Gastrocnemius medialis (tissue), 4 donors: ENCODE data around the gene COMMD7. TPM values are rescaled to one million over a fixed set of nuclear protein-coding genes. Genes with fewer than 3 reads are reported as not detected.

Experiments used
- ATAC-seq, 2 donors: fragments of 150-250 bp; one replicate each; pipeline ENCODE4 v1.9.1; 2016
- DNase-seq, 2 donors: peaks; one replicate each; pipeline ENCODE4 v3.0.0-alpha.2; 2019
- H3K27ac ChIP-seq, 4 donors: fragments of 200-600 bp; sonication (generic); 1 replicate in 1 of 4; 2 replicates in 3 of 4; pipeline ENCODE4 v1.5.1; 2016 to 2018; ENCODE audit warnings: mild to moderate bottlenecking in 2 of 4, moderate library complexity in 1 of 4
- H3K27me3 ChIP-seq, 3 donors: fragments of 200-600 bp; sonication (generic) in 2 of 3; 1 replicate in 1 of 3; 2 replicates in 2 of 3; pipeline versions ENCODE4 v1.5.1 to v1.6.0; 2016 to 2019; ENCODE audit warnings: mild to moderate bottlenecking in 1 of 3, moderate library complexity in 1 of 3
- H3K36me3 ChIP-seq, 2 donors: fragments of 200-600 bp; sonication (generic) in 1 of 2; one replicate each; pipeline ENCODE4 v1.5.1; 2017 to 2018
- H3K4me1 ChIP-seq, 2 donors: fragments of 200-600 bp; sonication (generic) in 1 of 2; one replicate each; pipeline ENCODE4 v1.5.1; 2016 to 2017; ENCODE audit warnings: mild to moderate bottlenecking in 2 of 2
- H3K4me3 ChIP-seq, 4 donors: fragments of 200-600 bp; sonication (generic) in 3 of 4; 1 replicate in 1 of 4; 2 replicates in 3 of 4; pipeline ENCODE4 v1.5.1; 2016 to 2019; ENCODE audit warnings: mild to moderate bottlenecking in 2 of 4
- H3K9me3 ChIP-seq, 3 donors: fragments of 200-600 bp; sonication (generic) in 2 of 3; 1 replicate in 1 of 3; 2 replicates in 2 of 3; pipeline ENCODE4 v1.5.1; 2016 to 2019
- POLR2A ChIP-seq, 2 donors: fragments of 450-650 bp; IDR thresholded peaks; one replicate each; pipeline ENCODE4 v1.6.1; 2017; ENCODE audit warnings: antibody characterized with exemption in 2 of 2, mild to moderate bottlenecking in 2 of 2, moderate library complexity in 2 of 2
- in situ Hi-C, 4 donors: fragments of 200-750 bp; cut with MboI; loops; one replicate each; pipeline versions ENCODE4 v1.15.0 to v1.8.0; 2017; ENCODE audit warnings: low sequenced_read_pairs in 4 of 4
- intact Hi-C: fragments of 100-400 bp; cut with DNase I; formaldehyde crosslinking; loops from one replicate; pipeline ENCODE4 v1.15.1; 2023; ENCODE audit warnings: low total_unique reads
- total RNA-seq, 4 donors: library from RNA; depleted of rRNA; stranded (reverse); fragments of >200 nt; gene quantifications; one replicate each; pipeline versions ENCODE4 v1.1.0 to v1.2.3, GENCODE V29; 2016
- TF ChIP-seq, protein P1 (sequence below), 5 experiments: fragments of 450-650 bp in 3 of 5; fragments of 200-600 bp in 2 of 5; sonication (generic) in 2 of 5; IDR thresholded peaks in 4 of 5; conservative IDR thresholded peaks in 1 of 5; 1 replicate in 4 of 5; 2 replicates in 1 of 5; pipeline ENCODE4 v1.5.1; 2016 to 2019; ENCODE audit warnings: antibody characterized with exemption in 5 of 5, mild to moderate bottlenecking in 3 of 5, moderate library complexity in 3 of 5

Gene COMMD7
- total RNA-seq, 4 donors from 2014 or later, result 12.2 to 22.6 (median 15.8) TPM

DNA sequence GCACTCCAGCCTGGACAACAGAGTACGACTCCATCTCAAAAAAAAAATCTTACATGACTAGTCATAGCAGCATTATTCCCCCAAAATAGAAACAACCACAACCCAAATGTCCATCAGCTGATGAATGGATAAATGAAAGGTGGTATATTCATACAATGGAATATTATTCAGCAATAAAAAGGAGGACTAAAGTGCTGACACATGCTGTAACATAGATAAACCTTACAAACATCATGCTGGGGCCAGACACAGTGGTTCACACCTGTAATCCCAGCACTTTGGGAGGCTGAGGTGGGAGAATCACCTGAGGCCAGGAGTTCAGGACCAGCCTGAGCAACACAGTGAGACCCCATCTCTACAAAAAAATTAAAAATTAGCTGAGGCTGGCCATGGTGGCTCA, 86.4 kb downstream of the COMMD7 start:
- in situ Hi-C loops (loop anchor here in 1 of 4 donors (10.0 kb wide), 1 partner anchor 112 kb away; no protein-coding TSS in a partner anchor), intact Hi-C loops (loop anchor here (10.0 kb wide), 1 partner anchor 322 kb away; no protein-coding TSS in a partner anchor)
- H3K4me1 ChIP-seq, result no peaks in the 10 kb centered on the region
- TF ChIP-seq, protein P1, sequence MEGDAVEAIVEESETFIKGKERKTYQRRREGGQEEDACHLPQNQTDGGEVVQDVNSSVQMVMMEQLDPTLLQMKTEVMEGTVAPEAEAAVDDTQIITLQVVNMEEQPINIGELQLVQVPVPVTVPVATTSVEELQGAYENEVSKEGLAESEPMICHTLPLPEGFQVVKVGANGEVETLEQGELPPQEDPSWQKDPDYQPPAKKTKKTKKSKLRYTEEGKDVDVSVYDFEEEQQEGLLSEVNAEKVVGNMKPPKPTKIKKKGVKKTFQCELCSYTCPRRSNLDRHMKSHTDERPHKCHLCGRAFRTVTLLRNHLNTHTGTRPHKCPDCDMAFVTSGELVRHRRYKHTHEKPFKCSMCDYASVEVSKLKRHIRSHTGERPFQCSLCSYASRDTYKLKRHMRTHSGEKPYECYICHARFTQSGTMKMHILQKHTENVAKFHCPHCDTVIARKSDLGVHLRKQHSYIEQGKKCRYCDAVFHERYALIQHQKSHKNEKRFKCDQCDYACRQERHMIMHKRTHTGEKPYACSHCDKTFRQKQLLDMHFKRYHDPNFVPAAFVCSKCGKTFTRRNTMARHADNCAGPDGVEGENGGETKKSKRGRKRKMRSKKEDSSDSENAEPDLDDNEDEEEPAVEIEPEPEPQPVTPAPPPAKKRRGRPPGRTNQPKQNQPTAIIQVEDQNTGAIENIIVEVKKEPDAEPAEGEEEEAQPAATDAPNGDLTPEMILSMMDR (IDR thresholded peaks at IDR 0.05 in 4 of 5, conservative IDR thresholded peaks at IDR 0.05 in 1 of 5), result no peak
- TF ChIP-seq POLR2A (IDR thresholded peaks at IDR 0.05), result no peak
- H3K9me3 ChIP-seq, result no peaks in the 10 kb centered on the region
- H3K27me3 ChIP-seq, result no peaks in the 10 kb centered on the region
- no peaks in the 10 kb centered on the region for H3K36me3 ChIP-seq
- ATAC-seq (no peak), DNase-seq (no peak)
- H3K4me3 ChIP-seq, result no peak overlapping the region
- no peak overlapping the region for H3K27ac ChIP-seq

DNA sequence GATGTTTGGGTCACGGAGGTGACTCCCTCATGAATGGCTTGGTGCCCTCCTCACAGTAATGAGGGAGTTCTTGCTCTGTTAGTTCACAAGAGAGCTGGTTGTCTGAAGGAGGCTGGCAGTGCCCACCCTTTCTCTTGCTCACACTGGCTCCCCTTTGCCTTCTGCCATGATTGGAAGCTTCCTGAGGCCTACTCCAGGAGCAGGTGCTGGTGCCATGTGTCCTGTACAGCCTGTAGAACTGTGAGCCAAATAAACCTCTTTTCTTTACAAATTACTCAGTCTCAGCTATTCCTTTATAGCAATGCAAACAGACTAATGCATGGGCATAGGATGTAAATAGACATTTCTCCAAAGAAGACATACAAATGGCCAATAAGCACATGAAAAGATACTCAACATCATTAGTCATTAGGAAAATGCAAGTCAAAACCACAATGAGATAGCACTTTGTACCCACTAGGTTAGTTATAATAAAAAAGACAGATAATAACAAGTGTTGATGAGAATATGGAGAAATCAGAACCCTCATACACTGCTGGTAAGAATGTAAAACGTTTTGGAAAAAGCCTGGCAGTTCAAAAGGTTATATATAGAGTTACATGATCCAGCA, 87.3 kb downstream of the COMMD7 start:
- DNase-seq (no peak), ATAC-seq (no peak)
- in situ Hi-C loops, result loop anchor here in 1 of 4 donors (10.0 kb wide), 1 partner anchor 111 kb away; no protein-coding TSS in a partner anchor
- H3K27me3 ChIP-seq, result no peaks in the 10 kb centered on the region
- H3K36me3 ChIP-seq, result no peaks in the 10 kb centered on the region
- no peak overlapping the region for H3K4me3 ChIP-seq
- H3K4me1 ChIP-seq, result no peaks in the 10 kb centered on the region
- no peak overlapping the region for H3K27ac ChIP-seq
- TF ChIP-seq, protein P1 (IDR thresholded peaks at IDR 0.05 in 4 of 5, conservative IDR thresholded peaks at IDR 0.05 in 1 of 5), result no peak
- TF ChIP-seq POLR2A (IDR thresholded peaks at IDR 0.05), result no peak
- intact Hi-C loops, result loop anchor here (10.0 kb wide), 1 partner anchor 321 kb away; no protein-coding TSS in a partner anchor
- H3K9me3 ChIP-seq, result no peaks in the 10 kb centered on the region

DNA sequence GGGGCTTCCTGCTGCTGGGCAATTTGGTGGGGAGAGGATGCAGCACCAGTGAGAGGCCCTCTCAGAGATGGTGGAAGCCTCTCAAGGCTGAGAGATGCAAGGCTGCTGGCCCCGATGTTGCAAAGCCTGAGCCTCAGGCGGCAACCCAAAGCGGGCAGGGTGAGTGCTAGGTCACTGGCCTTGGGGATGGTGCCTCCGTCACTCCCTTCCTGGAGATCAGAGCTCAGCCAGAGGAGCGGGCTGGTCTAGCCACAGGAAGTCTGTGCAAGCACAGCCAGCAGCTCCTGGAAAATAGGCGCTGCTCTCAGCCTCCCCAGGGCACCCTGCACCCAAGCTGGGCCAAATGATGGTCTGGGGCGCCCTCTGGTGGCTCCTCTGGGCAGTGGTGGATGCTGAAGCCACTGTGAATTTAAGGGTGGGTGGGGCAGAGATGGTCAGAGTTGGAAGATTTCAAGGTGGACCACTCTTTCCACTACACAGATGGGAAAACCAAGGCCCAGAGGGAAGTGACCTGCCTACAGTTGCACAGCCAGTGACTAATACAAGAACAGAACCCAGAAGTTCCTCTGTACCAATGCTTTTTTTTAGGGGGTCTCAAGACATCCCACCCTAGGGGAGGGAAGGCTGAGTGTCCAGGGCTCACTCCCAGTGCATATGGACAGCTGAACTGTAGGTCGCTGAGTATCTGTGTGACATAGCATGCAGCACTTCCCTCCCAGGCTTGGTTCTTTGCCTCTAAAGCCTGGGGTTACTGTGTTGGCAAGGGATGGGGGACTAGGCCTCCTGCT, 90.3 kb downstream of the COMMD7 start:
- Histone ChIP-seq H3K4me3 (no peak overlapping the region), H3K36me3 (no peaks in the 10 kb centered on the region), H3K27ac (no peak overlapping the region), H3K9me3 (no peaks in the 10 kb centered on the region), H3K27me3 (no peaks in the 10 kb centered on the region), H3K4me1 (no peaks in the 10 kb centered on the region)
- intact Hi-C loops (loop anchor here (1.0 to 10.0 kb wide), 2 partner anchors 132 to 318 kb away; no protein-coding TSS in a partner anchor), in situ Hi-C loops (loop anchor here (5.0 to 10.0 kb wide), 3 partner anchors 108 to 126 kb away; no protein-coding TSS in a partner anchor)
- ATAC-seq (peak; percentile 78 to 82), DNase-seq (peak; percentile 46 to 61)
- TF ChIP-seq, protein P1 (IDR thresholded peaks at IDR 0.05 in 4 of 5, conservative IDR thresholded peaks at IDR 0.05 in 1 of 5), result peak; percentile 85 to 95 (median 92)
- TF ChIP-seq POLR2A (IDR thresholded peaks at IDR 0.05), result no peak

Other genes starting within 250 kb of the COMMD7 start
- 1 to 10 TPM; 1.4 to 1.9 (median 1.7) TPM for gene NOL4L, start 158.1 kb downstream of the COMMD7 start, total RNA-seq
- gene C20orf203, start 69.5 kb downstream of the COMMD7 start, total RNA-seq, result not detected
- under 1 TPM; 0.20 to 0.39 (median 0.30) TPM for gene DNMT3B, start 18.9 kb upstream of the COMMD7 start, total RNA-seq
- gene MAPRE1, start 76.5 kb upstream of the COMMD7 start, total RNA-seq, result 10 to 100 TPM; 33.9 to 53.5 (median 42.3) TPM
- gene EFCAB8, start 115.5 kb upstream of the COMMD7 start, total RNA-seq, result not detected